ENCODE data around the gene MPO. TPM values are rescaled to one million over a fixed set of nuclear protein-coding genes. Genes with fewer than 3 reads are reported as not detected.

MPO gene
- total RNA-seq, 4 donors from 2014 or later = 0.24 to 0.45 TPM; not detected in 2

DNA sequence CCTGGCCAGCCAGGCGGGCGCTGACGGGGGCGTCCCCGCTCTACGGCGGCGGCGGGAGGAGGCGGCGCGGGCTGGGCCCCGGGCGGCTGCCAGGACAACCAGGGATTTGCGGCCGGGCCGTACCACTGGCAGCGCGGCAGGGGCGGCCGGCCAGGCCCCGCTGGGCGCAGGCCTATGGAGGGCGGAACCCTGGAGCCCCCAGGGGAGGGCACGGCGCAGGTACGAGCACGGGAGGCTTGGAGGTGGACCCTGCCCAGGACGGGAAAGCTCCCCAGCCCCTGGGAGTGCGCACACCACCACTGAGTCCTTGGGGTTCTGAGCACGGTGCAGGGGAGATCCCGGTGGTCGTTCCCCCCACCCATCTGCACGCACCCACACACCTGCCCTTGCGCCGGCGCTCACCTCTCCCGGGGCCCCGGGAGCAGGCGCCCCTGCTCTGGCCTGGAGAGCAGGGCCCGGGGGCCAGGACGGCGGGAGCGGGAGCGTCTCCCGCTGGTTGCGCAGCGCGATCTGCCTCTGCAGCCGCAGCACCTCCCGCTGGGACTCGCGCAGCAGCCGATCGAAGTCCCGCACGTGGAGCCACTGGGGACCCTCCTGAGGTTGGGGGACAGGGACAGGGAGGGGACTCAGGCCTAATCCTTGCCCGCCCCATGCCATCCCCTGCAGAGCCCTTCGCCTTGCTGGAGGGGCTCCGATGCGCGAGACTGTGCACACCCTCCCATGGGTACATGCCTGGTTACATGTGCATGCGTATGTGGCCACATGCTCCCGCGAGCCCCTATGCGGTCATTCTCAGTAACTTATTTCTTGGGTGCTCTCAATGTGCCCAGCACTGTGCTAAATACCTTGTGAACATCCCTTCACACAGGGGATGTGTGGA, 43.9 kb upstream of the MPO start:
- Histone ChIP-seq H3K36me3 (no peaks in the 10 kb centered on the region), H3K4me3 (replicated peaks in 1 of 3) (peak overlapping the region; percentile 37 to 66 (median 51)), H3K27me3 (no peaks in the 10 kb centered on the region), H3K4me1 (peaks cover 8 to 16% of the 10 kb centered on the region in 2 donors), H3K27ac (no peak overlapping the region), H3K9me3 (no peaks in the 10 kb centered on the region)
- DNase-seq = peak; percentile 69 to 73
- intact Hi-C loops (cut with DNase I) = loop anchor here (10.0 kb wide), 1 partner anchor 50 kb away; no protein-coding TSS in a partner anchor
- TF ChIP-seq, protein P1, sequence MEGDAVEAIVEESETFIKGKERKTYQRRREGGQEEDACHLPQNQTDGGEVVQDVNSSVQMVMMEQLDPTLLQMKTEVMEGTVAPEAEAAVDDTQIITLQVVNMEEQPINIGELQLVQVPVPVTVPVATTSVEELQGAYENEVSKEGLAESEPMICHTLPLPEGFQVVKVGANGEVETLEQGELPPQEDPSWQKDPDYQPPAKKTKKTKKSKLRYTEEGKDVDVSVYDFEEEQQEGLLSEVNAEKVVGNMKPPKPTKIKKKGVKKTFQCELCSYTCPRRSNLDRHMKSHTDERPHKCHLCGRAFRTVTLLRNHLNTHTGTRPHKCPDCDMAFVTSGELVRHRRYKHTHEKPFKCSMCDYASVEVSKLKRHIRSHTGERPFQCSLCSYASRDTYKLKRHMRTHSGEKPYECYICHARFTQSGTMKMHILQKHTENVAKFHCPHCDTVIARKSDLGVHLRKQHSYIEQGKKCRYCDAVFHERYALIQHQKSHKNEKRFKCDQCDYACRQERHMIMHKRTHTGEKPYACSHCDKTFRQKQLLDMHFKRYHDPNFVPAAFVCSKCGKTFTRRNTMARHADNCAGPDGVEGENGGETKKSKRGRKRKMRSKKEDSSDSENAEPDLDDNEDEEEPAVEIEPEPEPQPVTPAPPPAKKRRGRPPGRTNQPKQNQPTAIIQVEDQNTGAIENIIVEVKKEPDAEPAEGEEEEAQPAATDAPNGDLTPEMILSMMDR (IDR thresholded peaks at IDR 0.05) = no peak
- peak in 1 of 2 donors; percentile 41 for TF ChIP-seq POLR2A (IDR thresholded peaks at IDR 0.05)
- 15 to 16% methylated on average over 8 to 26 of the region's 66 CpGs for WGBS, 2 donors

DNA sequence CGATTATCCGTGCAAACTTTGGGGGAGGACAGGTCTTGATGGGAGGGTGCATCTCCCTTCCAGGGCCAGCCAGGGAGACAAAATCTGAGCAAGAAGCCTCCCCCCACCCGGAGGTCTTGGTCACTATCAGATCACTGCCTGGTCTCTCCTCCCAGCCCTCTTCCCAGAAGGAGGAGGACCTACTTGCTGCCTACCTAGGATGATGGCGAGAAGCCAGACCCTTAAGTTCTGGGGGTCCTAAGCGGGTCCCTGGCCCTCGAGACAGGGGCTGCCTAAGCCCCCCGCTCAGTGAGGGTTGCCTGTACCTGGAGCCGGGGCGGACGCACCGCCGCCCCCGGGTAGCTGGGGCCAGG, 43.3 kb upstream of the MPO start:
- no peaks in the 10 kb centered on the region for H3K9me3 ChIP-seq
- WGBS, 2 donors = 11 to 30% methylated on average over 2 to 12 of the region's 13 CpGs

DNA sequence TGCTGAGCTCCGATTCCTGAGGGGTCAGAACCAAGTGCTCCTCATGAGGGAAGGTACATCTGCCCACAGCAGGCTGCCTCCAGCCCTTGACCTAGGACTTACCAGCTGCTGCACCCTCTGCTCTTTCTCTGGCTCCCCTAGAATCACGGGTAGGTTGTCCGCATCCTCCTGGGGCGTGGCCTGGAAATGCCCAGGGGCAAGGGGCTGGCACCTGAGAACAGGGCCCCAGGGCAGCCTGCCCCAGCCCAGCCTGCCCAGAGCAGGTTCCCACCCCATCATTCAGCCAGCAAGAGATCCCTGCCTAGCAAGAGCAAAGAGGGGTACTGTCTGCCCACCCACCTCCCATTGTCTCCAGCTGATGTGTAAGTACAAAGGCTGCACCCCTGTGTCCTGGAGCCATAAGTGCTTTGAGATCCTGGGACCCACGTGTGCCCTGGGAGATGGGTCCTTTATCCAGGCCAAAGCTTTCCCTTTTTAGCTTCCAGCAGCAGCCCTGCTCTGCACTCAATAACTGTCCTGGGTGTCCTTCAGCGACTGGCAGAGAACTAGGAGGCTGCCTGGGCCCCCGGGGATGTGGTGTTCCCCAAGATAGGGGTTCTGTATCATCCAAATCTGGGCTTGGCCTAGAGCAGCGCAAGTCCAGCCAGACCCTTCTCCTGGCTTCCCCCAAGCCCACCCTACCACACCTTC, 42.8 kb upstream of the MPO start:
- H3K4me1 ChIP-seq = peaks cover 8 to 16% of the 10 kb centered on the region in 2 donors
- H3K36me3 ChIP-seq = no peaks in the 10 kb centered on the region
- DNase-seq = no peak
- TF ChIP-seq POLR2A (IDR thresholded peaks at IDR 0.05) = no peak
- TF ChIP-seq, protein P1 (IDR thresholded peaks at IDR 0.05) = no peak
- intact Hi-C loops (cut with DNase I) = loop anchor here (10.0 kb wide), 1 partner anchor 51 kb away; no protein-coding TSS in a partner anchor
- H3K27ac ChIP-seq = peak overlapping the region in 1 of 3 donors; percentile 23
- WGBS, 2 donors = 54 to 68% methylated on average over 6 to 8 of the region's 8 CpGs
- peak overlapping the region in 2 of 3 donors; percentile 37 to 51 for H3K4me3 ChIP-seq (replicated peaks in 1 of 3)
- no peaks in the 10 kb centered on the region for H3K27me3 ChIP-seq
- no peaks in the 10 kb centered on the region for H3K9me3 ChIP-seq

More for the DNA sequence above, 43.3 kb upstream of the MPO start:
- H3K36me3 ChIP-seq = no peaks in the 10 kb centered on the region
- H3K4me3 ChIP-seq (replicated peaks in 1 of 3) = peak overlapping the region; percentile 37 to 66 (median 51)
- peak overlapping the region in 1 of 3 donors; percentile 23 for H3K27ac ChIP-seq
- no peak for DNase-seq
- H3K4me1 ChIP-seq = peaks cover 8 to 16% of the 10 kb centered on the region in 2 donors
- intact Hi-C loops (cut with DNase I) = loop anchor here (10.0 kb wide), 1 partner anchor 51 kb away; no protein-coding TSS in a partner anchor
- no peaks in the 10 kb centered on the region for H3K27me3 ChIP-seq
- TF ChIP-seq, protein P1 (IDR thresholded peaks at IDR 0.05) = no peak
- no peak for TF ChIP-seq POLR2A (IDR thresholded peaks at IDR 0.05)

DNA sequence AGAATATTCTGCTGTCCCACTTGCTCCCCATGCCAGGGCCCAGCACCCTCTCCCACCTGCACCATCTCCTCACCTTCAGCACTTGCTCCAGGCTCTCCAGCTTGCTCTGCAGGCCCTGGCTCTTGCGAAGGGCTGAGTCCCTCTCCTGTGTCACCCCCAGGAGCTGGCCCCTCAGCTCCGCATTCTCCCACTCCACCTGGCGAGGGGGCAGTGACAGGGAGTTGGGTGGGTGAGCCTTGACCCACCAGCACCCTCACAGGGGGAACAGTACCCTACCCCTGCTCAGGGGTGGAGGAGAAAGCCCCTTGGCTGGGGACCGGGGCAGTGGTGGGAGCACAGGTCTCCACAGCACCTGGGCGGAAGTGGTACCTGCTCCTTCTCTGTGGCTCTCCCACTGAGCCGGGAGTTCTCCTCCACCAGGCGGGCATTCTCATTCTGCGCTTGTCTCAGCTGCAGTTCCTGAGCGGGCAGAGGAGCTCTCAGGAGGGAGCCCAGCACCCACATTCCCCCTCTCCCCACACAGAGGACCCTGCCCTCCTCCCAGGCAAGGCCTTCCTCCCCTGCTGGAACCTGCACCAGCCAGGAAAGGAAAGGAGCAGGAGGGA, 41.9 kb upstream of the MPO start:
- TF ChIP-seq, protein P1 (IDR thresholded peaks at IDR 0.05) = no peak
- TF ChIP-seq POLR2A (IDR thresholded peaks at IDR 0.05) = no peak
- Histone ChIP-seq H3K4me3 (replicated peaks in 1 of 3) (no peak overlapping the region), H3K27ac (no peak overlapping the region), H3K9me3 (no peaks in the 10 kb centered on the region), H3K27me3 (no peaks in the 10 kb centered on the region), H3K36me3 (no peaks in the 10 kb centered on the region), H3K4me1 (peaks cover 8 to 16% of the 10 kb centered on the region in 2 donors)
- no peak for DNase-seq
- intact Hi-C loops (cut with DNase I) = loop anchor here (10.0 kb wide), 1 partner anchor 52 kb away; no protein-coding TSS in a partner anchor
- 99 to 100% methylated on average over 4 to 9 of the region's 9 CpGs for WGBS, 2 donors

Measured in thyroid gland (tissue), 4 donors.